IMR-90 (cell line): Measurements from ENCODE around the gene TRPM7. TPM values are rescaled to one million over a fixed set of nuclear protein-coding genes. Genes with fewer than 3 reads are reported as not detected.

Experiments used
- ATAC-seq: fragments of 200-7000 bp; cut with Tn5 transposase; 2 replicates; pipeline ENCODE4 v1.9.1; 2020; ENCODE audit warnings: low read depth, mild to moderate bottlenecking, moderate library complexity
- BruUV-seq: library from RNA; stranded (reverse); fragments of 400-500 nt; replicated peaks from 2 replicates; lab custom pipeline; 2021; lab: Mats Ljungman, UMichigan
- CTCF ChIA-PET: fragments of 300-600 bp; formaldehyde crosslinking; extraction: SDS; loops from one replicate; lab custom pipeline; 2021; ENCODE audit warnings: antibody characterized with exemption; lab: Yijun Ruan, JAX
- POLR2A ChIA-PET: fragments of 300-600 bp; sonication (Branson Sonifier 250); formaldehyde crosslinking; loops from one replicate; lab custom pipeline; 2022; ENCODE audit warnings: antibody characterized with exemption; ENCODE audit not compliant: unreplicated experiment; lab: Charles Lee
- DNase-seq: peaks from one replicate; pipeline ENCODE4 v3.0.0; 2013
- H2AFZ ChIP-seq: replicated peaks from 2 replicates; pipeline ENCODE3; 2013; ENCODE audit warnings: low read length, mild to moderate bottlenecking; ENCODE audit not compliant: poor library complexity
- H2AK5ac ChIP-seq: 2 replicates; pipeline ENCODE4 v1.6.1; 2013; ENCODE audit warnings: low read depth, low read length, inconsistent platforms
- H2AK9ac ChIP-seq: replicated peaks from 2 replicates; pipeline ENCODE3; 2013; ENCODE audit warnings: mild to moderate bottlenecking, low read depth, low read length, moderate library complexity; ENCODE audit not compliant: poor library complexity
- H2BK120ac ChIP-seq: 2 replicates; pipeline ENCODE4 v1.6.1; 2013; ENCODE audit warnings: low read depth, low read length, inconsistent platforms
- H2BK15ac ChIP-seq: 3 replicates; pipeline ENCODE4 v1.6.1; 2013; ENCODE audit warnings: low read depth, low read length, inconsistent platforms
- H2BK20ac ChIP-seq: 2 replicates; pipeline ENCODE4 v1.6.1; 2013; ENCODE audit warnings: low read depth, mild to moderate bottlenecking, inconsistent platforms, low read length, moderate library complexity
- H2BK5ac ChIP-seq: 2 replicates; pipeline ENCODE4 v1.6.1; 2013; ENCODE audit warnings: mild to moderate bottlenecking, low read depth, low read length, inconsistent platforms; ENCODE audit not compliant: poor library complexity, severe bottlenecking
- H3K14ac ChIP-seq: replicated peaks from 2 replicates; pipeline ENCODE4 v1.6.1; 2013; ENCODE audit warnings: low read depth, low read length, inconsistent platforms
- H3K18ac ChIP-seq: 2 replicates; pipeline ENCODE4 v1.6.1; 2013; ENCODE audit warnings: low read depth, low read length, control low read depth
- H3K23ac ChIP-seq: 2 replicates; pipeline ENCODE4 v1.6.1; 2013; ENCODE audit warnings: low read depth, low read length, inconsistent platforms
- H3K27ac ChIP-seq: 2 replicates; pipeline ENCODE4 v1.5.1; 2013; ENCODE audit warnings: mild to moderate bottlenecking, control low read depth, low read length; ENCODE audit not compliant: insufficient read depth
- H3K27me3 ChIP-seq: 2 replicates; pipeline ENCODE4 v1.6.1; 2013; ENCODE audit warnings: low read length; ENCODE audit not compliant: control insufficient read depth, insufficient read depth
- H3K36me3 ChIP-seq: 2 replicates; pipeline ENCODE4 v1.6.1; 2013; ENCODE audit warnings: low read length, mixed read lengths; ENCODE audit not compliant: control insufficient read depth, insufficient read depth
- H3K4ac ChIP-seq: 2 replicates; pipeline ENCODE4 v1.6.1; 2013; ENCODE audit warnings: low read depth, low read length, inconsistent platforms
- H3K4me1 ChIP-seq: 2 replicates; pipeline ENCODE4 v1.6.1; 2013; ENCODE audit warnings: low read length, mixed read lengths; ENCODE audit not compliant: control insufficient read depth, insufficient read depth
- H3K4me2 ChIP-seq: 2 replicates; pipeline ENCODE4 v1.6.1; 2013; ENCODE audit warnings: low read depth, mild to moderate bottlenecking, control low read depth, low read length, moderate library complexity
- H3K4me3 ChIP-seq: 2 replicates; pipeline ENCODE4 v1.5.1; 2013; ENCODE audit warnings: low read depth, mild to moderate bottlenecking, control low read depth, low read length, moderate library complexity; ENCODE audit not compliant: insufficient read depth
- H3K56ac ChIP-seq: 2 replicates; pipeline ENCODE4 v1.6.1; 2013; ENCODE audit warnings: low read length, inconsistent platforms; ENCODE audit not compliant: insufficient read depth; ENCODE audit errors: extremely low read depth
- H3K79me1 ChIP-seq, 2 experiments: 2 replicates each; pipeline ENCODE4 v1.6.1; 2013; ENCODE audit warnings: low read length in 2 of 2, inconsistent platforms in 1 of 2, low read depth in 1 of 2
- H3K9ac ChIP-seq: 2 replicates; pipeline ENCODE4 v1.6.1; 2013; ENCODE audit warnings: low read depth, low read length, control low read depth
- H3K9me1 ChIP-seq: 2 replicates; pipeline ENCODE4 v1.6.1; 2013; ENCODE audit warnings: low read length, inconsistent platforms; ENCODE audit not compliant: insufficient read depth
- H3K9me3 ChIP-seq: 2 replicates; pipeline ENCODE4 v1.6.1; 2013; ENCODE audit warnings: low read length; ENCODE audit not compliant: control insufficient read depth, insufficient read depth
- H4K20me1 ChIP-seq: 2 replicates; pipeline ENCODE4 v1.6.1; 2013; ENCODE audit warnings: low read length, inconsistent platforms; ENCODE audit not compliant: insufficient read depth
- H4K5ac ChIP-seq: 2 replicates; pipeline ENCODE4 v1.6.1; 2013; ENCODE audit warnings: mild to moderate bottlenecking, low read depth, low read length, control low read depth
- H4K8ac ChIP-seq, 2 experiments: 2 replicates each; pipeline ENCODE4 v1.6.1; 2013; ENCODE audit warnings: low read depth in 2 of 2, low read length in 2 of 2, control low read depth in 1 of 2, inconsistent platforms in 1 of 2
- H4K91ac ChIP-seq: 2 replicates; pipeline ENCODE4 v1.6.1; 2013; ENCODE audit warnings: low read depth, low read length, inconsistent platforms; ENCODE audit not compliant: insufficient read depth
- BHLHE40 ChIP-seq: fragments of 150-350 bp; IDR thresholded peaks from 2 replicates; pipeline ENCODE4 v1.6.1; 2016; ENCODE audit warnings: mild to moderate bottlenecking, low read depth, low read length
- ELK1 ChIP-seq: fragments of 150-350 bp; IDR thresholded peaks from 2 replicates; pipeline ENCODE4 v1.6.1; 2016; ENCODE audit warnings: low read depth, mild to moderate bottlenecking, low read length, moderate library complexity, borderline replicate concordance
- FOS ChIP-seq: fragments of 150-350 bp; IDR thresholded peaks from 2 replicates; pipeline ENCODE4 v1.6.1; 2016; ENCODE audit warnings: low read depth, low read length
- MAZ ChIP-seq: IDR thresholded peaks from 2 replicates; pipeline ENCODE4 v1.6.1; 2012; ENCODE audit warnings: low read depth, mild to moderate bottlenecking, low read length, improper control_type of control experiment, moderate library complexity, borderline replicate concordance
- MXI1 ChIP-seq: IDR thresholded peaks from 2 replicates; pipeline ENCODE4 v1.6.1; 2012; ENCODE audit warnings: low read depth, mild to moderate bottlenecking, low read length, moderate library complexity, borderline replicate concordance
- NFE2L2 ChIP-seq: fragments of 150-350 bp; IDR thresholded peaks from 2 replicates; pipeline ENCODE4 v1.6.1; 2016; ENCODE audit warnings: low read depth, mild to moderate bottlenecking, low read length
- POLR2A ChIP-seq: IDR thresholded peaks from 2 replicates; pipeline ENCODE4 v1.6.1; 2012; ENCODE audit warnings: mild to moderate bottlenecking, low read depth, low read length
- RAD21 ChIP-seq: IDR thresholded peaks from 2 replicates; pipeline ENCODE4 v1.6.1; 2012; ENCODE audit warnings: low read length, improper control_type of control experiment
- RCOR1 ChIP-seq: IDR thresholded peaks from 2 replicates; pipeline ENCODE4 v1.6.1; 2012; ENCODE audit warnings: mild to moderate bottlenecking, low read length, improper control_type of control experiment; ENCODE audit not compliant: insufficient replicate concordance
- RFX5 ChIP-seq: IDR thresholded peaks from 2 replicates; pipeline ENCODE4 v1.8.0; 2012; ENCODE audit warnings: low read depth, mild to moderate bottlenecking, low read length, moderate library complexity
- USF2 ChIP-seq: fragments of 150-350 bp; IDR thresholded peaks from 2 replicates; pipeline ENCODE4 v1.6.1; 2017; ENCODE audit warnings: mild to moderate bottlenecking, antibody characterized with exemption, low read length, low read depth
- WGBS, 2 experiments: methylation state at CpG; one replicate each; pipeline versions ENCODE4 v1.1.5 to v1.1.7; 2013; ENCODE audit warnings: missing lambda C conversion rate in 2 of 2; ENCODE audit not compliant: insufficient read length in 1 of 2; ENCODE audit errors: extremely low coverage in 2 of 2; 5-methylcytosine and 5-hydroxymethylcytosine counted together
- dilution Hi-C: fragments of 300-500 bp; cut with HindIII; formaldehyde crosslinking; loops from one replicate; pipeline ENCODE4 v1.14.3; 2018; ENCODE audit warnings: low sequenced_read_pairs; ENCODE audit not compliant: unreplicated experiment
- in situ Hi-C: fragments of 300-500 bp; cut with MboI; formaldehyde crosslinking; loops from 3 replicates; pipeline ENCODE4 v1.14.3; 2019; ENCODE audit warnings: low sequenced_read_pairs, inconsistent platforms, mixed read lengths
- intact Hi-C: fragments of 100-400 bp; cut with micrococcal nuclease; formaldehyde crosslinking; loops from 2 replicates; pipeline ENCODE4 v1.10.0; 2022
- polyA plus RNA-seq, 3 experiments: library from polyadenylated mRNA; depleted of rRNA; stranded (reverse); fragments of >200 nt; gene quantifications; 2 replicates each; pipeline ENCODE4 v1.2.3, GENCODE V29; 2012; ENCODE audit warnings: low replicate concordance in 1 of 3
- total RNA-seq: library from RNA; depleted of rRNA; stranded (reverse); fragments of >200 nt; gene quantifications from 2 replicates; pipeline ENCODE4 v1.2.3, GENCODE V29; 2012

Gene TRPM7
- total and polyA plus RNA-seq, 2 of the 4 experiments (the other 2 are of a cell fraction): 10.6 to 27.8 TPM

- intact Hi-C loops (no loop called here), in situ Hi-C loops (no loop called here), dilution Hi-C loops (no loop called here)
- Histone ChIP-seq H4K20me1 (no peaks in the 10 kb centered on the region), H3K4ac (no peak overlapping the region), H3K14ac (no peak overlapping the region), H3K4me3 (no peak overlapping the region), H2AK5ac (no peak overlapping the region), H3K36me3 (peaks cover 33% of the 10 kb centered on the region), H3K4me2 (no peak overlapping the region), H2BK15ac (no peak overlapping the region), H3K27me3 (no peaks in the 10 kb centered on the region), H3K9me1 (no peaks in the 10 kb centered on the region), H3K79me1 (peaks cover 12 to 19% of the 10 kb centered on the region in 2 experiments), H4K91ac (no peak overlapping the region), H3K56ac (no peak overlapping the region), H2AK9ac (no peak overlapping the region), H3K27ac (no peak overlapping the region), H3K18ac (no peak overlapping the region), H4K5ac (no peak overlapping the region), H2BK120ac (no peak overlapping the region), H3K9ac (no peak overlapping the region), H3K9me3 (no peaks in the 10 kb centered on the region), H2BK5ac (no peak overlapping the region), H3K4me1 (no peaks in the 10 kb centered on the region), H4K8ac (no peak overlapping the region), H2AFZ (no peak overlapping the region), H3K23ac (no peak overlapping the region), H2BK20ac (no peak overlapping the region)
- no TSS peak for BruUV-seq
- DNase-seq: no peak
- no peak for TF ChIP-seq USF2
- TF ChIP-seq RFX5: no peak
- no peak for TF ChIP-seq POLR2A
- no peak for TF ChIP-seq RCOR1
- no peak for TF ChIP-seq RAD21
- no peak for TF ChIP-seq MXI1
- no peak for TF ChIP-seq ELK1
- no peak for TF ChIP-seq MAZ
- TF ChIP-seq BHLHE40: no peak
- no peak for TF ChIP-seq FOS
- TF ChIP-seq NFE2L2: no peak
- no peak for ATAC-seq
- CTCF ChIA-PET: interaction anchor here (0.8 to 1.2 kb wide), 2 partner anchors 9 to 11 kb away, joined by 3 to 4 read pairs; no protein-coding TSS in a partner anchor
- WGBS, 2 experiments: no CpG with 5 or more reads among the region's 3 CpGs
- POLR2A ChIA-PET: interaction anchor here (0.6 kb wide), 1 partner anchor 18 kb away, joined by 3 read pairs; no protein-coding TSS in a partner anchor
Observed at GRCh38 chr15:50652671-50653070, 33.9 kb downstream of the TRPM7 start.
